ENCODE measurements around the gene WDR64. TPM values are rescaled to one million over a fixed set of nuclear protein-coding genes. Genes with fewer than 3 reads are reported as not detected.

The WDR64 gene
- total RNA-seq, 1 donor from 2014 or later, result 0.80 TPM

- peak; percentile 82 for DNase-seq (ENCODE audit: low spot score)
- peak within 1 kb of the TSS; percentile 97 for H3K27ac Mint-ChIP-seq (ENCODE audit: unreplicated experiment)
- H3K9me3 Mint-ChIP-seq (ENCODE audit: unreplicated experiment), result no peaks in the 10 kb centered on the region
- H3K4me1 Mint-ChIP-seq (ENCODE audit: unreplicated experiment), result peaks cover 8% of the 10 kb centered on the region
- H3K36me3 Mint-ChIP-seq (ENCODE audit: low read depth, unreplicated experiment), result no peaks in the 10 kb centered on the region
- no peak for TF ChIP-seq CTCF (IDR thresholded peaks at IDR 0.05; ENCODE audit: unreplicated experiment)
- peaks cover 3% of the 10 kb centered on the region for H3K27me3 Mint-ChIP-seq (ENCODE audit: unreplicated experiment)
- peak within 1 kb of the TSS; percentile 98 for H3K4me3 Mint-ChIP-seq (ENCODE audit: unreplicated experiment)
Measured at GRCh38 chr1:241847796-241848685, 196.0 kb downstream of the WDR64 start, which contains the start of gene EXO1. TSS of gene EXO1 (plus strand) at chr1:241848204. CDS start at chr1:241850426, 2,222 bp downstream.

GRCh38 chr1:241848686-241849344 is 196.7 kb downstream of the WDR64 start:
- Mint-ChIP-seq H3K9me3 (ENCODE audit: unreplicated experiment) (no peaks in the 10 kb centered on the region), H3K27ac (ENCODE audit: unreplicated experiment) (peak overlapping the region; percentile 53), H3K27me3 (ENCODE audit: unreplicated experiment) (peaks cover 3% of the 10 kb centered on the region), H3K4me3 (ENCODE audit: unreplicated experiment) (peak overlapping the region; percentile 98), H3K4me1 (ENCODE audit: unreplicated experiment) (peaks cover 8% of the 10 kb centered on the region), H3K36me3 (ENCODE audit: low read depth, unreplicated experiment) (peaks cover 2% of the 10 kb centered on the region)
- no peak for TF ChIP-seq CTCF (IDR thresholded peaks at IDR 0.05; ENCODE audit: unreplicated experiment)
- DNase-seq (ENCODE audit: low spot score), result no peak

- Mint-ChIP-seq H3K36me3 (ENCODE audit: low read depth, unreplicated experiment) (peaks cover 5% of the 10 kb centered on the region), H3K27ac (ENCODE audit: unreplicated experiment) (no peak overlapping the region), H3K4me1 (ENCODE audit: unreplicated experiment) (peaks cover 8% of the 10 kb centered on the region), H3K4me3 (ENCODE audit: unreplicated experiment) (peak overlapping the region; percentile 98), H3K27me3 (ENCODE audit: unreplicated experiment) (peaks cover 3% of the 10 kb centered on the region), H3K9me3 (ENCODE audit: unreplicated experiment) (no peaks in the 10 kb centered on the region)
- TF ChIP-seq CTCF (IDR thresholded peaks at IDR 0.05; ENCODE audit: unreplicated experiment), result no peak
- no peak for DNase-seq (ENCODE audit: low spot score)
Measured at GRCh38 chr1:241849345-241849695, 197.2 kb downstream of the WDR64 start.

Other genes starting within 250 kb of the WDR64 start
- 55.9 TPM for gene FH, start 132.5 kb upstream of the WDR64 start, total RNA-seq (ENCODE audit: unreplicated experiment)
- gene KMO, start 119.9 kb upstream of the WDR64 start, total RNA-seq (ENCODE audit: unreplicated experiment), result not detected
- gene CHML, start 11.9 kb upstream of the WDR64 start, total RNA-seq (ENCODE audit: unreplicated experiment), result 15.2 TPM
- 19.7 TPM for gene OPN3, start 11.9 kb upstream of the WDR64 start, total RNA-seq (ENCODE audit: unreplicated experiment)
- gene EXO1, start 195.9 kb downstream of the WDR64 start, total RNA-seq (ENCODE audit: unreplicated experiment), result 6.5 TPM

Data from endothelial cell (in vitro differentiated cells).